B cell (primary cell): ENCODE data around the gene ATG4B. TPM values are rescaled to one million over a fixed set of nuclear protein-coding genes. Genes with fewer than 3 reads are reported as not detected.

Experiments used
- ATAC-seq: fragments of 200-7000 bp; cut with Tn5 transposase; one replicate; pipeline ENCODE4 v1.10.0; 2021; ENCODE audit warnings: low read depth, mild to moderate bottlenecking, moderate number of reproducible peaks, moderate library complexity
- CTCF ChIA-PET: fragments of 350-600 bp; sonication (Branson Sonifier 250); formaldehyde crosslinking; loops from one replicate; lab custom pipeline; 2021; ENCODE audit warnings: antibody characterized with exemption, inconsistent platforms; lab: Charles Lee
- POLR2A ChIA-PET: fragments of 350-600 bp; sonication (Branson Sonifier 250); formaldehyde crosslinking; loops from one replicate; lab custom pipeline; 2021; ENCODE audit warnings: antibody characterized with exemption; lab: Charles Lee
- DNase-seq: peaks from one replicate; pipeline ENCODE4 v3.0.0; 2013
- H2AFZ ChIP-seq: 2 replicates; pipeline ENCODE4 v1.6.1; 2012; ENCODE audit warnings: mild to moderate bottlenecking, low read depth, low read length; ENCODE audit not compliant: insufficient read depth, poor library complexity, severe bottlenecking
- H3K27ac ChIP-seq, 2 donors: 1 replicate in 1 of 2; 2 replicates in 1 of 2; pipeline ENCODE4 v1.5.1; 2012 to 2013; ENCODE audit warnings: low read length in 2 of 2, mild to moderate bottlenecking in 2 of 2, moderate library complexity in 1 of 2
- H3K27me3 ChIP-seq, 4 experiments: fragments of 200-600 bp in 1 of 4; sonication (generic) in 1 of 4; replicated peaks in 1 of 4; 1 replicate in 2 of 4; 2 replicates in 2 of 4; pipeline versions ENCODE4 v1.6.1 to v1.7.0; 2013 to 2016; ENCODE audit warnings: low read length in 3 of 4, mild to moderate bottlenecking in 2 of 4, mixed read lengths in 1 of 4, moderate library complexity in 1 of 4; ENCODE audit not compliant: insufficient read depth in 4 of 4, control insufficient read depth in 3 of 4; ENCODE audit errors: control extremely low read depth in 1 of 4
- H3K36me3 ChIP-seq, 2 experiments: replicated peaks in 1 of 2; 1 replicate in 1 of 2; 2 replicates in 1 of 2; pipeline versions ENCODE4 v1.6.1 to v1.7.1; 2013; ENCODE audit warnings: low read length in 1 of 2; ENCODE audit not compliant: insufficient read depth in 2 of 2, control insufficient read depth in 1 of 2; ENCODE audit errors: control extremely low read depth in 1 of 2, extremely low read depth in 1 of 2
- H3K4me1 ChIP-seq, 2 donors: fragments of 200-600 bp in 1 of 2; sonication (generic) in 1 of 2; 1 replicate in 1 of 2; 2 replicates in 1 of 2; pipeline versions ENCODE4 v1.5.1 to v1.6.1; 2013 to 2017; ENCODE audit warnings: low read length in 2 of 2; ENCODE audit not compliant: control insufficient read depth in 2 of 2, insufficient read depth in 2 of 2
- H3K4me2 ChIP-seq: replicated peaks from 2 replicates; pipeline ENCODE3; 2012; ENCODE audit warnings: mild to moderate bottlenecking, low read depth, low read length; ENCODE audit not compliant: poor library complexity, severe bottlenecking
- H3K4me3 ChIP-seq, 5 experiments: fragments of 200-600 bp in 1 of 5; sonication (generic) in 1 of 5; 1 replicate in 3 of 5; 2 replicates in 2 of 5; pipeline versions ENCODE4 v1.5.1 to v1.7.0; 2011 to 2016; ENCODE audit warnings: low read length in 4 of 5, mild to moderate bottlenecking in 4 of 5, low read depth in 2 of 5, control low read depth in 1 of 5, moderate library complexity in 1 of 5; ENCODE audit not compliant: insufficient read depth in 1 of 5; ENCODE audit errors: control extremely low read depth in 1 of 5, extremely low read depth in 1 of 5
- H3K79me2 ChIP-seq: fragments of 200-600 bp; sonication (generic); one replicate; pipeline ENCODE4 v1.6.0; 2016; ENCODE audit warnings: low read length; ENCODE audit not compliant: control insufficient read depth, insufficient read depth
- H3K9ac ChIP-seq: fragments of 200-600 bp; sonication (generic); 2 replicates; pipeline ENCODE4 v1.6.1; 2017; ENCODE audit warnings: mild to moderate bottlenecking, low read length, moderate library complexity
- H3K9me3 ChIP-seq, 3 donors: one replicate each; pipeline versions ENCODE4 v1.6.1 to v1.7.1; 2013; ENCODE audit warnings: low read length in 2 of 3; ENCODE audit not compliant: control insufficient read depth in 2 of 3, insufficient read depth in 1 of 3; ENCODE audit errors: control extremely low read depth in 1 of 3
- H4K20me1 ChIP-seq: 2 replicates; pipeline ENCODE4 v1.6.0; 2012; ENCODE audit warnings: mild to moderate bottlenecking, low read length; ENCODE audit not compliant: insufficient read depth, control insufficient read depth, poor library complexity, severe bottlenecking
- H3K27ac Mint-ChIP-seq: one replicate; pipeline ENCODE4 v1.8.0; 2021; ENCODE audit warnings: mixed read lengths
- H3K27me3 Mint-ChIP-seq: one replicate; pipeline ENCODE4 v1.8.0; 2021; ENCODE audit warnings: mixed read lengths
- H3K4me1 Mint-ChIP-seq: one replicate; pipeline ENCODE4 v1.8.0; 2021; ENCODE audit warnings: mixed read lengths
- H3K4me3 Mint-ChIP-seq: one replicate; pipeline ENCODE4 v1.8.0; 2021; ENCODE audit warnings: mixed read lengths
- H3K9me3 Mint-ChIP-seq: one replicate; pipeline ENCODE4 v1.8.0; 2022; ENCODE audit warnings: mixed read lengths; ENCODE audit not compliant: insufficient read depth
- EZH2 ChIP-seq: IDR thresholded peaks from 2 replicates; pipeline ENCODE4 v1.6.1; 2012; ENCODE audit warnings: borderline replicate concordance, low read depth, mild to moderate bottlenecking, moderate library complexity, low read length; ENCODE audit not compliant: insufficient read depth, poor library complexity, severe bottlenecking
- WGBS: methylation state at CpG from one replicate; pipeline ENCODE4 v1.1.5; 2013; ENCODE audit warnings: missing lambda C conversion rate; ENCODE audit not compliant: insufficient coverage; 5-methylcytosine and 5-hydroxymethylcytosine counted together
- intact Hi-C: fragments of 100-400 bp; cut with micrococcal nuclease; formaldehyde crosslinking; loops from one replicate; pipeline ENCODE4 v1.10.0; 2022
- polyA plus RNA-seq: library from polyadenylated mRNA; depleted of rRNA; stranded (reverse); fragments of >200 nt; gene quantifications from 2 replicates; pipeline ENCODE4 v1.2.3, GENCODE V29; 2012
- total RNA-seq, 2 donors: library from RNA; stranded (reverse); fragments of 120-200 nt in 1 of 2; gene quantifications; 1 replicate in 1 of 2; 2 replicates in 1 of 2; pipeline versions ENCODE4 v1.2.3 to v1.2.4, GENCODE V29; 2013 to 2022
- TF ChIP-seq, protein P1 (sequence below): fragments of 200-600 bp; IDR thresholded peaks from one replicate; pipeline ENCODE4 v1.8.0; 2022; ENCODE audit warnings: antibody characterized with exemption, mild to moderate bottlenecking

The ATG4B gene
- total and polyA plus RNA-seq, 2 donors (not counting 1 experiment from before 2014, with no cell fraction given) = 130 TPM

DNA sequence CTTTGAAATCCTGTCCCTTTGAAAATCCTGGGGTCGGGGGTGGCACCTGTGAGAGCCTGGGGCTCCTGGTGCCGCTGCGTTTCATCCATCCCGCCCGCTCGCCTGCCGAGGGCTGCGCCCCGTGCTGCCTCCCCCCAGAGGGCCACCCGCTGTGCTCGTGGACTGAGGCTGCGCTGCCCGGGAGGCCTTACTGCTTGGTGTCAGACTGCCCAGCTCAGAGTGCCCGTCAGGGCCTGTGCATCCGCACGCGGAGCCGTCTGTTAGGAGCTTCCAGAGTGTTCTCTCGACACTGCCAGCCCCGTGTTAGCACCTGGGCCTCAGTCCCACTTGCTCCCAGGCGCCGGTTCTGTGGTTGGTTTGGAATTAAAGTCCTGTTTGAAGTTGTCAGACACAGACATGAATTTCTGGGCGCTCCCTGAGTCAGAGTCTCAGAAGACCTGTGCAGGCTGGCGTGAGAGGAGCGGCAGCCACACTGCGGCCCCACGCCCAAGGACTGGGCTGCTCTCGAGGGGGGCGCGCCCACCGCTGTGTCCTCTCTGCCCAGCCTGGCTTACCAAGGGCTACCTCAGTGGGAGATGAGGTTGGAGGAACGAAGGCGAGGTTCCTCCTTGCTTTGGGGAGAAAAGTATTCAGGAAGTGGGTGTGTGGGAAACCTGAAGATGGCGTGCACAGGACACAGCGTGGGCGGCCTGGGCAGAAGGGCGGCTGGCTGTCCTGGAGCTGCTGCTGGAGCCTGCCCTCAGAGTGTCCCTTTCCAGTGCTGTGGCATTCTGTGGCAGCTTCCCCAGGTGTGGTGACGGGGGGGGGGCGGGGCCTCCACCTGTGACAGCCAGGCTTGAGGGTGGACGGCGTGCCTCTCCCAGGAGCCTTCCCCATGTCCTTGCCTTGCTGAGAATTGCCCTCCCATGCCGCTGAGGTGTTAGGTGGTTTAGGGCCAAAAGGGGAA is 35.0 kb downstream of the ATG4B start:
- Histone ChIP-seq H2AFZ (no peak overlapping the region), H3K4me1 (no peaks in the 10 kb centered on the region), H3K27ac (no peak overlapping the region), H3K9me3 (no peaks in the 10 kb centered on the region), H3K4me2 (no peak overlapping the region), H3K4me3 (no peak overlapping the region), H3K9ac (no peak overlapping the region), H4K20me1 (no peaks in the 10 kb centered on the region), H3K79me2 (no peaks in the 10 kb centered on the region), H3K27me3 (no peaks in the 10 kb centered on the region), H3K36me3 (peaks cover 0 to 39% of the 10 kb centered on the region in 2 experiments)
- no peak overlapping the region for H3K27ac Mint-ChIP-seq
- ATAC-seq (no peak), DNase-seq (no peak)
- CTCF ChIA-PET = no interaction called here
- POLR2A ChIA-PET = no interaction called here
- no peaks in the 10 kb centered on the region for H3K27me3 Mint-ChIP-seq
- no peaks in the 10 kb centered on the region for H3K9me3 Mint-ChIP-seq
- no peak overlapping the region for H3K4me3 Mint-ChIP-seq
- TF ChIP-seq, protein P1, sequence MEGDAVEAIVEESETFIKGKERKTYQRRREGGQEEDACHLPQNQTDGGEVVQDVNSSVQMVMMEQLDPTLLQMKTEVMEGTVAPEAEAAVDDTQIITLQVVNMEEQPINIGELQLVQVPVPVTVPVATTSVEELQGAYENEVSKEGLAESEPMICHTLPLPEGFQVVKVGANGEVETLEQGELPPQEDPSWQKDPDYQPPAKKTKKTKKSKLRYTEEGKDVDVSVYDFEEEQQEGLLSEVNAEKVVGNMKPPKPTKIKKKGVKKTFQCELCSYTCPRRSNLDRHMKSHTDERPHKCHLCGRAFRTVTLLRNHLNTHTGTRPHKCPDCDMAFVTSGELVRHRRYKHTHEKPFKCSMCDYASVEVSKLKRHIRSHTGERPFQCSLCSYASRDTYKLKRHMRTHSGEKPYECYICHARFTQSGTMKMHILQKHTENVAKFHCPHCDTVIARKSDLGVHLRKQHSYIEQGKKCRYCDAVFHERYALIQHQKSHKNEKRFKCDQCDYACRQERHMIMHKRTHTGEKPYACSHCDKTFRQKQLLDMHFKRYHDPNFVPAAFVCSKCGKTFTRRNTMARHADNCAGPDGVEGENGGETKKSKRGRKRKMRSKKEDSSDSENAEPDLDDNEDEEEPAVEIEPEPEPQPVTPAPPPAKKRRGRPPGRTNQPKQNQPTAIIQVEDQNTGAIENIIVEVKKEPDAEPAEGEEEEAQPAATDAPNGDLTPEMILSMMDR = no peak
- TF ChIP-seq EZH2 = no peak
- WGBS = 93% methylated on average over 42 of the region's 42 CpGs
- no peaks in the 10 kb centered on the region for H3K4me1 Mint-ChIP-seq
- intact Hi-C loops = no loop called here

DNA sequence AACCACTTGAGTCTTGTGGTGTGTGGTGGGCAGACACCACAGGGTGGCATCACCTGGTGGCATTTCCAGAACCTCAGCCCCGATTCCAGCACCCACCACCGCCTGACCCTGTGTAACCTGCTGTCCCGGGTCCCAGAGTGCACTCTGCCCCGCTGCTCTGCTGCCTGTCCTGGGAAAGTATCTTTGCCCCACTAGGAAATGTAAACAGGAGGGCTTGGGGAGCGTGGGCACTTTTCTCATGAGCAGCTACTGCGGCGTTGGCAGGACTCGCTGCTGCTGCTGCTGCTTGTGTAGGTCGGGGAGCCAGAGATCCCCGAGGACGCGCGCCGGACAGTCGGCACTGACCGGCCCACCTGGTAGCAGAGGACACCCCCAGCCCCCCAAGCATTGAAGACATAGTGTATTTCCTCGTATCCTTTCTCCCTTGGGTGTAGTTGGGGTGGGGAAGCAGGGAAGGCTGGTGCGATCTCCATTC is 35.7 kb downstream of the ATG4B start:
- no peak overlapping the region for H3K27ac Mint-ChIP-seq
- 89% methylated on average over 8 of the region's 18 CpGs for WGBS
- H3K27ac ChIP-seq = no peak overlapping the region
- no peak overlapping the region for H3K9ac ChIP-seq
- H3K27me3 Mint-ChIP-seq = no peaks in the 10 kb centered on the region
- H3K4me1 ChIP-seq = no peaks in the 10 kb centered on the region
- H3K4me1 Mint-ChIP-seq = no peaks in the 10 kb centered on the region
- no peak overlapping the region for H3K4me2 ChIP-seq
- ATAC-seq = no peak
- no peaks in the 10 kb centered on the region for H3K9me3 Mint-ChIP-seq
- intact Hi-C loops = no loop called here
- H3K4me3 ChIP-seq = no peak overlapping the region
- H2AFZ ChIP-seq = no peak overlapping the region
- TF ChIP-seq, protein P1 = no peak
- TF ChIP-seq EZH2 = no peak
- H3K9me3 ChIP-seq = no peaks in the 10 kb centered on the region
- no peaks in the 10 kb centered on the region for H3K27me3 ChIP-seq
- peaks cover 0 to 36% of the 10 kb centered on the region in 2 experiments for H3K36me3 ChIP-seq
- H3K79me2 ChIP-seq = no peaks in the 10 kb centered on the region
- POLR2A ChIA-PET = no interaction called here
- no peak overlapping the region for H3K4me3 Mint-ChIP-seq
- CTCF ChIA-PET = no interaction called here
- DNase-seq = no peak
- H4K20me1 ChIP-seq = no peaks in the 10 kb centered on the region
